Measurements from ENCODE around the gene S100B.
A peak's percentile ranks its signal among the peaks of the same experiment; 100 is the strongest.

The S100B gene

GRCh38 chr21:46620846-46621245 is 16.0 kb upstream of the S100B start:
- H3K9me3 Mint-ChIP-seq = peaks cover 2% of the 10 kb centered on the region
- no peak overlapping the region for H3K4me3 Mint-ChIP-seq
- no peak overlapping the region for H3K27ac Mint-ChIP-seq
- peaks cover 3% of the 10 kb centered on the region for H3K36me3 Mint-ChIP-seq
- DNase-seq (ENCODE audit: low spot score in 2 of 2) (no peak), ATAC-seq (ENCODE audit: low read depth) (no peak)
- no peaks in the 10 kb centered on the region for H3K4me1 Mint-ChIP-seq
- peaks cover 15% of the 10 kb centered on the region for H3K27me3 Mint-ChIP-seq

GRCh38 chr21:46619846-46620245 is 15.0 kb upstream of the S100B start:
- no peak overlapping the region for H3K27ac Mint-ChIP-seq
- ATAC-seq (ENCODE audit: low read depth) (no peak), DNase-seq (ENCODE audit: low spot score in 2 of 2) (no peak)
- no peaks in the 10 kb centered on the region for H3K36me3 Mint-ChIP-seq
- peaks cover 1% of the 10 kb centered on the region for H3K9me3 Mint-ChIP-seq
- H3K4me1 Mint-ChIP-seq = no peaks in the 10 kb centered on the region
- no peak overlapping the region for H3K4me3 Mint-ChIP-seq
- H3K27me3 Mint-ChIP-seq = peaks cover 18% of the 10 kb centered on the region

- Mint-ChIP-seq H3K4me1 (no peaks in the 10 kb centered on the region), H3K27ac (no peak overlapping the region), H3K27me3 (peaks cover 18% of the 10 kb centered on the region), H3K4me3 (no peak overlapping the region), H3K36me3 (no peaks in the 10 kb centered on the region), H3K9me3 (peaks cover 1% of the 10 kb centered on the region)
- DNase-seq (ENCODE audit: low spot score in 2 of 2) (no peak), ATAC-seq (ENCODE audit: low read depth) (no peak)
Observed at GRCh38 chr21:46618738-46619379, 14.0 kb upstream of the S100B start.

- peaks cover 17% of the 10 kb centered on the region for H3K27me3 Mint-ChIP-seq
- DNase-seq (ENCODE audit: low spot score in 2 of 2) (no peak), ATAC-seq (ENCODE audit: low read depth) (no peak)
- peaks cover 3% of the 10 kb centered on the region for H3K9me3 Mint-ChIP-seq
- H3K27ac Mint-ChIP-seq = no peak overlapping the region
- no peaks in the 10 kb centered on the region for H3K36me3 Mint-ChIP-seq
- H3K4me1 Mint-ChIP-seq = no peaks in the 10 kb centered on the region
- no peak overlapping the region for H3K4me3 Mint-ChIP-seq
Observed at GRCh38 chr21:46617267-46618051, 12.6 kb upstream of the S100B start.

- no peak for ATAC-seq (ENCODE audit: low read depth)
- no peak for DNase-seq (ENCODE audit: low spot score in 2 of 2)
- peaks cover 4% of the 10 kb centered on the region for H3K9me3 Mint-ChIP-seq
- no peak overlapping the region for H3K27ac Mint-ChIP-seq
- H3K4me3 Mint-ChIP-seq = no peak overlapping the region
- H3K4me1 Mint-ChIP-seq = no peaks in the 10 kb centered on the region
- peaks cover 17% of the 10 kb centered on the region for H3K27me3 Mint-ChIP-seq
- H3K36me3 Mint-ChIP-seq = no peaks in the 10 kb centered on the region
Observed at GRCh38 chr21:46616656-46617055, 11.8 kb upstream of the S100B start.

DNA sequence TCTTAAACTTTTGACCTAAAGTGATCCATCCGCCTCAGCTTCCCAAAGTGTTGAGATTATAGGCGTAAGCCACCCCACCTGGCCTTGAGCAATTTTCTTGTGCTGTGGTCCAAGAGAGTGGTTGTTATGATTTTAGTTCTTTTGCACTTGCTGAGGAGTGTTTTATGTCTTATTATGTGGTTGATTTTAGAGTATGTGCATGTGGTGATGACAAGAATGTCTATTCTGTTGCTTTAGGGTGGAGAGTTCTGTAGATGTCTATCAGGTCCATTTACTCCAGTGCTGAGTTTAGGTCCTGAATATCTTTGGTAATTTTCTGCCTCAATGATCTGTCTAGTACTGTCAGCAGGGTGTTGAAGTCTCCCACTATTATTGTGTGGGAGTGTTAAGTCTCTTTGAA is 11.2 kb upstream of the S100B start:
- no peak overlapping the region for H3K27ac Mint-ChIP-seq

DNA sequence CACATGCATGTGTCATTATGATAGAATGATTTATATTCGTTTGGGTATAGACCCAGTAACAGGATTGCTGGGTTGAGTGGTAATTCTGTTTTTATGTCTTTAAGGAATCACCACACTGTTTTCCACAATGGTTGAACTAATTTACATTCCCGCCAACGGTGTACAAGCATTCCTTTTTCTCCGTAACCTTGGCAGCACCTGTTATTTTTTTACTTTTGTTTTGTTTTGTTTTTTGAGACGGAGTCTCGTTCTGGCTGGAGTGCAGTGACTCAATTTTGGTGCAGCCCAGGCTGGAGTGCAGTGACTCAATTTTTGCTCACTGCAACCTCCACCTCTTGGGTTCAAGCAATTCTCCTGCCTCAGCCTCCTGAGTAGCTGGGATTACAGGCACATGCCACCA is 8.5 kb upstream of the S100B start:
- peaks cover 3% of the 10 kb centered on the region for H3K36me3 Mint-ChIP-seq
- peaks cover 13% of the 10 kb centered on the region for H3K27me3 Mint-ChIP-seq
- no peak for ATAC-seq (ENCODE audit: low read depth)
- H3K9me3 Mint-ChIP-seq = peaks cover 7% of the 10 kb centered on the region
- H3K4me3 Mint-ChIP-seq = no peak overlapping the region
- no peak for DNase-seq (ENCODE audit: low spot score in 2 of 2)
- peaks cover 6% of the 10 kb centered on the region for H3K4me1 Mint-ChIP-seq
- no peak overlapping the region for H3K27ac Mint-ChIP-seq

More for the DNA sequence above, 11.2 kb upstream of the S100B start:
- ATAC-seq (ENCODE audit: low read depth) (no peak), DNase-seq (ENCODE audit: low spot score in 2 of 2) (no peak)
- Mint-ChIP-seq H3K4me1 (no peaks in the 10 kb centered on the region), H3K4me3 (no peak overlapping the region), H3K27me3 (peaks cover 17% of the 10 kb centered on the region), H3K36me3 (no peaks in the 10 kb centered on the region), H3K9me3 (peaks cover 4% of the 10 kb centered on the region)

DNA sequence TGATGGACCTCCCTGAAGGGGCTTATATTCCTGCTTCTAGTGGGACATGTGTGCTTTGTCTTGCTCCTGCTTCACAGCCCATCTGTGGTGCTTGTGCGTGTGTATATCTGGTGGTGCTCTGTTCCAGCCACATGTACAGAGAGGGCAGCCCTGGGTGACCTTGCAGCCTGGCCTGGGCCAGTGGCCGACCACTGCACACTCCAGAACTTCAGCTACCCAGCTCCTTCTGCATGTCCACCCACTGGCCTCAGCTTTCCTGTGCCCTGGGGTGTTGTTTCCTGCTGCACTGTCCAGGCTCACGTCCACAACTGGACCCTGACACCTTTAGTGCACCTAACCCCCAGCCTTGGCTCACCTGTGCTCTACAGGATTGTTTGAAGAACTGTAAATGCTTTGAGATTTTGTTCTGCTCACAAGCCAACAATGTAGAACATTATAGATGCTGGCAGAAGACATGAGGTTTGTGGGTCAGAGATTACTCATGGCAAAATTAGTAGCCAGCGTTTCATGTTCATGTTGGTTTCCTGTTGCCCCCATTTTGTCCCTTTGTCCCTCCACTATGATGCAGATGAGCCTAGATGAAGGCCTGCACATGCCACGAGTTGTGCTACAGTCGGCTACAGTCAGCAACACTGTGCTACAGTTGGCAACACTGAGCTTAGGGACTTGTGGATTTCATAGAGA is 5.3 kb upstream of the S100B start:
- DNase-seq (ENCODE audit: low spot score in 2 of 2) (no peak), ATAC-seq (ENCODE audit: low read depth) (no peak)
- Mint-ChIP-seq H3K27me3 (peaks cover 11% of the 10 kb centered on the region), H3K36me3 (peaks cover 3% of the 10 kb centered on the region), H3K4me1 (peaks cover 12% of the 10 kb centered on the region), H3K9me3 (peaks cover 5% of the 10 kb centered on the region), H3K4me3 (no peak overlapping the region), H3K27ac (no peak overlapping the region)

GRCh38 chr21:46608672-46609111 is 3.8 kb upstream of the S100B start:
- peaks cover 3% of the 10 kb centered on the region for H3K36me3 Mint-ChIP-seq
- ATAC-seq (ENCODE audit: low read depth) (peak; percentile 18), DNase-seq (ENCODE audit: low spot score in 2 of 2) (no peak)
- H3K4me1 Mint-ChIP-seq = peaks cover 12% of the 10 kb centered on the region
- H3K4me3 Mint-ChIP-seq = no peak overlapping the region
- H3K27me3 Mint-ChIP-seq = peaks cover 11% of the 10 kb centered on the region
- H3K9me3 Mint-ChIP-seq = peaks cover 5% of the 10 kb centered on the region
- no peak overlapping the region for H3K27ac Mint-ChIP-seq

DNA sequence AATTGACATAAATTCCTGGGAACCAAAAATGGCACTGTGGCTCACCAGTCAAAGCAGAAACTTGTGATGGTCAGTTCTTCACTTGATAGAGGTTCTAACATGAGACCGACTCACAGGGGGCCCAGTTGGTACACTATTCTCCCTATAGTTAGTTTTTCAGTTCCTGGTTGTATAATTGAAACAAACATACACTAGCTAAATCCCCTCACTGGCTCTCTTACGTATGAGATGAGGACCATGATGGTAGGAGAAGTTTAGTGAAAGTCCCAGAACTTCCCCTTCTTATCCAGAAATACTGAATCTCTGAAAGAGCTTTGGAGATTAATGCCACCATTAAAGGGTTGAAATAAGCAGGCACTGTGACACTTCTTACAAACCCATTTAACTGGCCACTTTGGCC is 2.8 kb upstream of the S100B start:
- Mint-ChIP-seq H3K4me1 (peaks cover 12% of the 10 kb centered on the region), H3K9me3 (peaks cover 4% of the 10 kb centered on the region), H3K27ac (no peak overlapping the region), H3K4me3 (no peak overlapping the region), H3K36me3 (peaks cover 3% of the 10 kb centered on the region), H3K27me3 (peaks cover 11% of the 10 kb centered on the region)
- DNase-seq (ENCODE audit: low spot score in 2 of 2) (no peak), ATAC-seq (ENCODE audit: low read depth) (no peak)

- no peak for ATAC-seq (ENCODE audit: low read depth)
- Mint-ChIP-seq H3K9me3 (peaks cover 2% of the 10 kb centered on the region), H3K27me3 (peaks cover 11% of the 10 kb centered on the region), H3K4me3 (no peak overlapping the region), H3K36me3 (peaks cover 3% of the 10 kb centered on the region), H3K4me1 (peaks cover 12% of the 10 kb centered on the region), H3K27ac (no peak overlapping the region)
- no peak for DNase-seq (ENCODE audit: low spot score in 2 of 2)
Observed at GRCh38 chr21:46606427-46606813, 1.5 kb upstream of the S100B start.

GRCh38 chr21:46605767-46606426 is 1.0 kb upstream of the S100B start:
- H3K27me3 Mint-ChIP-seq = peaks cover 10% of the 10 kb centered on the region
- peaks cover 3% of the 10 kb centered on the region for H3K36me3 Mint-ChIP-seq
- ATAC-seq (ENCODE audit: low read depth) = peak; percentile 98

DNA sequence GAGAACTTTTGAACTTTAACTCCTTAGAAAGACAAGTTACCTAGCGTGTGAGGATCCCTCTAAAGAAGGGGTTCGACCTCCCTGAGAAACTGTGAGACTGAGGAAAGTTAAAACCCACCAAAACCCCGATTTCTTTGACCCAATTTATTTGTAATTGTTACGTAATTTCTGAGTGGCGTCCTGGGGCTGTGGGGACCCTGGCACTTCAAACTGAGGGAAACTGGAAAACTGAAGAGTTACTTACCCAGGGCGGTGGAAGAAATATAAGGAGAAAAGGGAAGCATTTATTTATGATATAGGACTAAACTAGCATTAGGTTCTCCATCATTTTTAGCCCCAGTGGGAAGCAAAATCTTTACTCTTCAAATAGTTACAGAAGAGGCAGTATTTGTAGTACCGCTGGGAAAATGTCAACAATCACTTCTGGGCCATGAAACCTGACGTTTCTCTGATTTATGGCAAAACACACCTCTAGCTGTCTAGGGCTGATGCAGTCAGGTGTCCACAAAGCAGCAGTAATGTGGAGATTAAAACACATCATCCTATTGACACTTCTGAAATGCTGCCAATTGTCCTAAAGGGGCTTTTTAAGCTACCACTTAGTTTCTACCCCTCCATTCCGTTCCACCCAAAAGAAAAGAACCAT is 430 bp downstream of the S100B start:
- H3K4me1 Mint-ChIP-seq = peaks cover 12% of the 10 kb centered on the region
- H3K4me3 Mint-ChIP-seq = no peak overlapping the region
- no peaks in the 10 kb centered on the region for H3K9me3 Mint-ChIP-seq
- H3K27ac Mint-ChIP-seq = no peak overlapping the region
- peaks cover 10% of the 10 kb centered on the region for H3K27me3 Mint-ChIP-seq
- DNase-seq (ENCODE audit: low spot score in 2 of 2) (no peak), ATAC-seq (ENCODE audit: low read depth) (no peak)
- no peaks in the 10 kb centered on the region for H3K36me3 Mint-ChIP-seq

More at GRCh38 chr21:46605767-46606426, 1.0 kb upstream of the S100B start:
- Mint-ChIP-seq H3K27ac (no peak overlapping the region), H3K4me1 (peaks cover 12% of the 10 kb centered on the region), H3K4me3 (no peak overlapping the region), H3K9me3 (peaks cover 2% of the 10 kb centered on the region)
- peak in 1 of 2 donors; percentile 19 for DNase-seq (ENCODE audit: low spot score in 2 of 2)
